ENCODE results near the gene SPECC1.

Gene SPECC1

DNA sequence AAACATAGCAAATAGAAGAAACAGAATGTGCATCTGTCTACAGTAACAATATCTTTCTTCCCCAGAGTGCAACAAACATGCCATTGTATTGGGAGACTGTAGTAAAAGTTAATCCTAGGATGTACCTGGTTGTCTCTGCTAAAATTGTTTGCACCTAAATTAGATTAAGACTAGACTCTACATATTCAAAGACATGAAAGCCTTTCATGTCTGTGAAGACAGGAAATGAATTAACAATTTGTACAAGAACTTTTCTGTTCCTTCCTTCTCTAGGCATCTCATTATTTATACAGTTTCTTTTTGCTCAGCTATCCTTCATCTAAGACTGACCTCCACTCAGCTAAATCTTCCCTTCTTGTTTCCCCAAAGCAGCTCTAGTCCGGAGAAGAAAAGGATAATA is 237.5 kb downstream of the SPECC1 start:
- H3K4me3 ChIP-seq (ENCODE audit: low read depth, low read length), result no peak overlapping the region
- no peak for TF ChIP-seq POLR2A (IDR thresholded peaks at IDR 0.05; ENCODE audit: extremely low read depth, insufficient read length)
- TF ChIP-seq, protein P1, sequence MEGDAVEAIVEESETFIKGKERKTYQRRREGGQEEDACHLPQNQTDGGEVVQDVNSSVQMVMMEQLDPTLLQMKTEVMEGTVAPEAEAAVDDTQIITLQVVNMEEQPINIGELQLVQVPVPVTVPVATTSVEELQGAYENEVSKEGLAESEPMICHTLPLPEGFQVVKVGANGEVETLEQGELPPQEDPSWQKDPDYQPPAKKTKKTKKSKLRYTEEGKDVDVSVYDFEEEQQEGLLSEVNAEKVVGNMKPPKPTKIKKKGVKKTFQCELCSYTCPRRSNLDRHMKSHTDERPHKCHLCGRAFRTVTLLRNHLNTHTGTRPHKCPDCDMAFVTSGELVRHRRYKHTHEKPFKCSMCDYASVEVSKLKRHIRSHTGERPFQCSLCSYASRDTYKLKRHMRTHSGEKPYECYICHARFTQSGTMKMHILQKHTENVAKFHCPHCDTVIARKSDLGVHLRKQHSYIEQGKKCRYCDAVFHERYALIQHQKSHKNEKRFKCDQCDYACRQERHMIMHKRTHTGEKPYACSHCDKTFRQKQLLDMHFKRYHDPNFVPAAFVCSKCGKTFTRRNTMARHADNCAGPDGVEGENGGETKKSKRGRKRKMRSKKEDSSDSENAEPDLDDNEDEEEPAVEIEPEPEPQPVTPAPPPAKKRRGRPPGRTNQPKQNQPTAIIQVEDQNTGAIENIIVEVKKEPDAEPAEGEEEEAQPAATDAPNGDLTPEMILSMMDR (IDR thresholded peaks at IDR 0.05; ENCODE audit: low read depth, low read length), result no peak
- TF ChIP-seq, protein P2, sequence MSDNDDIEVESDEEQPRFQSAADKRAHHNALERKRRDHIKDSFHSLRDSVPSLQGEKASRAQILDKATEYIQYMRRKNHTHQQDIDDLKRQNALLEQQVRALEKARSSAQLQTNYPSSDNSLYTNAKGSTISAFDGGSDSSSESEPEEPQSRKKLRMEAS (IDR thresholded peaks at IDR 0.05; ENCODE audit: low read depth, low read length), result no peak
- no peak for TF ChIP-seq MYC (IDR thresholded peaks at IDR 0.05; ENCODE audit: low read depth, low read length)
- DNase-seq (ENCODE audit: low read depth), result no peak

DNA sequence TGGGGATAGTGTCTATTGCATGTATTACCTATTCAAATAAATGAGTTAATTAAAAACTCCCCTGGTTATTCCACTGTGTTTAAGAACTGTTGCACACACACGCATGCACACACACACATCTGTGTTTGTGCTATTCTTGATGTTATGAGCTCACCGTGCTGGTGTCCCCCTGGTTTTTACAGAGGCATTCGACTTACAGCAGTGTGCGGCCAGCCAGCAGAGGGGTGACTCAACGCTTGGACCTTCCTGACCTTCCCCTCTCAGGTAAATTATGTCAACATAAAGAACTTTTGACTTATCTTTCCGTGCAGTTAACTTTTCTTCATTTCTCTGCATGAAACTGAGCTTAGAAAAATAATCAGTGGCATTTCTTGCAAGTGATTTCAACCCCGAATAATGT is 244.2 kb downstream of the SPECC1 start:
- no peak for DNase-seq (ENCODE audit: low read depth)
- H3K4me3 ChIP-seq (ENCODE audit: low read depth, low read length), result no peak overlapping the region
- no peak for TF ChIP-seq MYC (IDR thresholded peaks at IDR 0.05; ENCODE audit: low read depth, low read length)
- TF ChIP-seq, protein P1 (IDR thresholded peaks at IDR 0.05; ENCODE audit: low read depth, low read length), result no peak
- TF ChIP-seq, protein P2 (IDR thresholded peaks at IDR 0.05; ENCODE audit: low read depth, low read length), result no peak

DNA sequence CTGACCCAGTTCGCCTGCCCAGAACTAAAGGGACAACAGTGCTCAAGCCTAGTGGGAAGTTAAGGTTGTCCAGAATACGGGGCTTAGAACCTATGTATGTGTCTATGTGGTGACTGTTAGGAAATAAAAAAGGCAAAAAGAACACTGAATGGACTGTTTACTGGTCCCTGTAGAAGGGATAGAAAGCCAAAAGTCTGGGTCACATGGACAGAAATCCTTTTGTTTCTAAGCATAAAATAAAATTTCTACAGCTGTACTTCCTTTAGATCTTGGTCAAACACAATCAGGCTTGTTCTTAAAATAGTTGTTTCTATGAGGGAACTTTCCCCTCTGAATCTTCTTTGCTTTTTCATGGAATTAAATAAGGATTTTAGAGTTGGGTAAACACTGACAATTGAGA is 245.4 kb downstream of the SPECC1 start:
- H3K4me3 ChIP-seq (ENCODE audit: low read depth, low read length), result no peak overlapping the region
- no peak for DNase-seq (ENCODE audit: low read depth)
- TF ChIP-seq POLR2A (IDR thresholded peaks at IDR 0.05; ENCODE audit: extremely low read depth, insufficient read length) (no peak), MYC (IDR thresholded peaks at IDR 0.05; ENCODE audit: low read depth, low read length) (no peak)
- TF ChIP-seq, protein P1 (IDR thresholded peaks at IDR 0.05; ENCODE audit: low read depth, low read length), result no peak
- TF ChIP-seq, protein P2 (IDR thresholded peaks at IDR 0.05; ENCODE audit: low read depth, low read length), result no peak

DNA sequence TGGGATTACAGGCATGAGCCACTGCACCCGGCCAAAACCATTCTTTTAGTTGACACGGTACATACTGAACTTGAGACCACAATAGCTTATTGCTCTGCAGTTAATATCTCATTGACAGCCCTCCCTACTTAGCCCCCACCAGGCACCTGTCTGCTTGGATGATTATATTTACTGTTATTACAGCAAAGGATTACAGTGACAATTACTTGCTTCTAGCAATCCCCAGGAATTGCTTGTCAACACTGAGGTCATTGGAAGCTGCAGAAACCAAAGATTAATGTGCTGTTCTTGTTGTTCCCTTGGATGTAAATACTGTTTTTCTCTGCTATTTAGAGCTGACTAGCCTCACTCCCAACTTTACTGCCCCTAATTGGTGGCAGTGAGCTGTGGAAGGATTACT is 247.0 kb downstream of the SPECC1 start:
- TF ChIP-seq POLR2A (IDR thresholded peaks at IDR 0.05; ENCODE audit: extremely low read depth, insufficient read length) (no peak), MYC (IDR thresholded peaks at IDR 0.05; ENCODE audit: low read depth, low read length) (no peak)
- TF ChIP-seq, protein P1 (IDR thresholded peaks at IDR 0.05; ENCODE audit: low read depth, low read length), result no peak
- TF ChIP-seq, protein P2 (IDR thresholded peaks at IDR 0.05; ENCODE audit: low read depth, low read length), result no peak
- H3K4me3 ChIP-seq (ENCODE audit: low read depth, low read length), result no peak overlapping the region
- no peak for DNase-seq (ENCODE audit: low read depth)

DNA sequence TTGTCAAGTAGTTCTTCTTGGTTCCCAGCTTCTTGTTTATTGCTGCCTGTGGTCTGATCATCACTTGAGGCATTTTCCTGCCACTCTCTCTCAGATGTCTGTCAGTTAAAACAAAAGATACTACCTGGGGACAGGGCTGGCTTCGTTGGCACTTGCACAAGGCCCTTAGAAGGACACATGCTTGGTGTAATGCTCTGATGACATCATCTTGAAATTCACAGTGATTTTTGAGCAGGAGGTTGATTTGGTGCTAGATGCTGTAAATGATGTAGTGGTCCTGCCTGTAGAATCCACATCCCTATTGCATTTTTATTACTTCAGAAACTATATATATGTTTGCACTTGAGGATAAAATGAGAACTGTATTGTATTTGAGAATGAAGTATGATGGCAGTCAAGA is 247.8 kb downstream of the SPECC1 start:
- no peak for DNase-seq (ENCODE audit: low read depth)
- TF ChIP-seq, protein P1 (IDR thresholded peaks at IDR 0.05; ENCODE audit: low read depth, low read length), result no peak
- TF ChIP-seq MYC (IDR thresholded peaks at IDR 0.05; ENCODE audit: low read depth, low read length) (no peak), POLR2A (IDR thresholded peaks at IDR 0.05; ENCODE audit: extremely low read depth, insufficient read length) (no peak)
- TF ChIP-seq, protein P2 (IDR thresholded peaks at IDR 0.05; ENCODE audit: low read depth, low read length), result no peak
- no peak overlapping the region for H3K4me3 ChIP-seq (ENCODE audit: low read depth, low read length)

DNA sequence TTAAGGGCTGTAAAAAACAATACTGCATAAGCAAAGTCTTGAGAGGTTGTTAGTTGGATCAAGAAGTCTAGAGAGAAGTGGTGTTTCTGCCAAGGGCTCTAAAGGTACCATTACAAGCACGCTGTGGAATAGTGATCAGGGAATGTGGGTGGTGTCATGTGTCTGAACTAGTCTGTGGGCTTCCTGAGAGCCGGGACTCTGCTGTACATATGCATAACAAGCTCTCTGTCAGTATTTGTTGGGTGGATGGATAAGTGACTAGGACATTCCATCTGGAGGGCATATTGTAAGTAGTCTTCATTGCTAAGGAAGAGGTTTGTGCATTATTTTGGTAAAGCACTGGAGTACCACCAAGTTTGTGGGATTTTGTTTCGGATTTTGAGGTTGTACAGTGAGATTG is 248.6 kb downstream of the SPECC1 start:
- no peak overlapping the region for H3K4me3 ChIP-seq (ENCODE audit: low read depth, low read length)
- no peak for DNase-seq (ENCODE audit: low read depth)
- TF ChIP-seq MYC (IDR thresholded peaks at IDR 0.05; ENCODE audit: low read depth, low read length), result no peak
- TF ChIP-seq, protein P1 (IDR thresholded peaks at IDR 0.05; ENCODE audit: low read depth, low read length), result no peak
- TF ChIP-seq, protein P2 (IDR thresholded peaks at IDR 0.05; ENCODE audit: low read depth, low read length), result no peak
- TF ChIP-seq POLR2A (IDR thresholded peaks at IDR 0.05; ENCODE audit: extremely low read depth, insufficient read length), result no peak

Measured in NB4 (cell line).